Stimulated activated naive CD8-positive, alpha-beta T cell treated with anti-CD3 and anti-CD28 coated beads, Interleukin-15, Interleukin-2, amounts not matched to agents 100 ng/mL and 50 ng/mL, for 24 hours (primary cell): ENCODE data around the gene STAU1.
"Not testable (repeated sequence)": the region's sequence is repeated elsewhere in the genome, so short reads cannot be mapped to it uniquely, and the experiment has no call there.

Source experiments
- H3K27ac Mint-ChIP-seq: one replicate; pipeline ENCODE4 v1.8.0; 2021; ENCODE audit warnings: mild to moderate bottlenecking, mixed read lengths
- H3K27me3 Mint-ChIP-seq: one replicate; pipeline ENCODE4 v1.8.0; 2021; ENCODE audit warnings: mixed read lengths
- H3K36me3 Mint-ChIP-seq: one replicate; pipeline ENCODE4 v1.8.0; 2021; ENCODE audit warnings: low read depth, mixed read lengths
- H3K4me1 Mint-ChIP-seq: one replicate; pipeline ENCODE4 v1.8.0; 2021; ENCODE audit warnings: low read depth, mixed read lengths
- H3K4me3 Mint-ChIP-seq: one replicate; pipeline ENCODE4 v1.8.0; 2021; ENCODE audit warnings: mild to moderate bottlenecking, mixed read lengths
- H3K9me3 Mint-ChIP-seq: one replicate; pipeline ENCODE4 v1.8.0; 2021; ENCODE audit warnings: mixed read lengths

Gene STAU1

DNA sequence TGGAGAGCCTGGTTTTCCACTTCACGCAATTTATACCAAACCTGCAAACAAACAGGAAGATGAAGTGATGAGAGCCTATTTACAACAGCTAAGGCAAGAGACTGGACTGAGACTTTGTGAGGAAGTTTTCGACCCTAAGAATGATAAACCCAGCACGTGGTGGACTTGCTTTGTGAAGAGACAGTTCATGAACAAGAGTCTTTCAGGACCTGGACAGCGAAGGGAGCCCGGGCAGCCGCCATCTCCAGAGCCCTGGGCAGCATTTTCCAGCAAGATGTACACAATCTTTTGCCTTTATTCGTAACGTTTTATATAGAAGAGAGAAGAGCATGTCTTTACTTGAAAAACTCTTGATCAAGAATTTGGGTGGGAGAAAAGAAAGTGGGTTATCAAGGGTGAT, 53.3 kb downstream of the STAU1 start:
- H3K9me3 Mint-ChIP-seq, H3K27ac Mint-ChIP-seq, H3K4me1 Mint-ChIP-seq, H3K27me3 Mint-ChIP-seq, H3K4me3 Mint-ChIP-seq: not testable (repeated sequence)
- H3K36me3 Mint-ChIP-seq: peaks cover 55% of the 10 kb centered on the region

DNA sequence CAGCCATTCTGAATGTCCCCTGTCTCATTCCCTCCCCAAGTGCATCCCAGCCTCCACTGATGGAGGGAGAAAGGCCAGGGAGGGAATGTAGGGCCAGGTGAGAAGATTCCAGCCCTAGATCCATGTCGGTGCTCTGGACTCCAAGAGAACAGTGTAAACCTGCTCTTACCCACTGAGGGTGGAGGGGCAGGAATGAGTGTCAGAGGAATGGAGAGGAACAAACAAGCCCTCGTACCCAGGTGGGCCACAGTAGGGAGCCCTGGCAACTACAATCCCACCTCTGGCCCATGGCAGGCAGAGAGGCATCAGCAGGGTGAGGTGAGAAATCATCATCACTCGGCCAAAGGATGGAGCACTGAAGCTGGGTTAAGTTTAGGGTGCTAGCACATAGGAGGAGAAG, 54.6 kb downstream of the STAU1 start:
- Mint-ChIP-seq H3K27ac (no peak overlapping the region), H3K36me3 (peaks cover 55% of the 10 kb centered on the region)

DNA sequence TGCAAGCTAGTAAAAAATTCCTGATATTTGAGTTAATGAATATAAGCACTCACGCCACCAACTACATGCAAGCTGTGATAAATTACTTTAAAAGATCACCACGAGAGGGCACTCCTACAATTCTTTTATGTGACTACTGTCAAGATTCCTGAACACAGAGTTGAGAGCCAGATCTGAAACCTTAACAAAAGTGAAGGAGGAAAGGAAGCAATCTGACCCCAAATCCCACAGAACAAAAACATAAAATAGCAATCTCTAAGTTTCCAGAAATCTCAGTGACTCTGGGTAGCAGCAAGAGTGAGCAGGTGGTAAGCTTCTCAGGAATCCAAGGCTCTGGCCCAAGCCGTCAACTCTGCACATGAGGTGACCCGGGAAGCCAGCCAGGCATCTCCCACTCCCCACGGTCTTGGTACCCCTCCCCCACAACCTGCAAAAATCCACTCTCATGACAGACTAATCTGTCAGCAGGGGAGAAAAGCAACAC, 55.1 kb downstream of the STAU1 start:
- Mint-ChIP-seq H3K36me3 (peaks cover 56% of the 10 kb centered on the region), H3K27me3 (no peaks in the 10 kb centered on the region), H3K9me3 (no peaks in the 10 kb centered on the region), H3K27ac (no peak overlapping the region), H3K4me3 (no peak overlapping the region), H3K4me1 (peaks cover 4% of the 10 kb centered on the region)

More for the DNA sequence above, 54.6 kb downstream of the STAU1 start:
- H3K4me3 Mint-ChIP-seq: no peak overlapping the region
- peaks cover 4% of the 10 kb centered on the region for H3K4me1 Mint-ChIP-seq
- no peaks in the 10 kb centered on the region for H3K27me3 Mint-ChIP-seq
- H3K9me3 Mint-ChIP-seq: no peaks in the 10 kb centered on the region

DNA sequence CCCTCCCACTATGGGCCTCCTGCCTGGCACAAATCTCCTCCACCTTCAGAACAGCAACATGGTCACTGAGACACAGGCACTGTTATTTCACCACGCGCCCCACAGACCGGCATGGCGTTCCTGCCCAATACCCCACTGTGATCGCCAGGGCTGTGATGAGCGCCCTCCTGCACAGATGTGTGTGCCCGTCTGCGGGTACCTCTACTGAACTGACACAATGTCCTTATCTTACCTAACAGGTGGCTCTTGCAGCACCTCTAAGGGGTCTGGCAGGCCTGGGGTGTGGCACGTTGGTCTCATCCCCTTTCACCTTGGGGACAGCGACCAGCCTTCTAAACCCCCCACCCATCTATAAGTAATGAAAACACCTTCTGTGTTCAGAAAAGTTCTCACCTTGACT, 64.2 kb downstream of the STAU1 start:
- H3K27ac Mint-ChIP-seq: no peak overlapping the region
- H3K36me3 Mint-ChIP-seq: peaks cover 72% of the 10 kb centered on the region
- H3K27me3 Mint-ChIP-seq: no peaks in the 10 kb centered on the region

DNA sequence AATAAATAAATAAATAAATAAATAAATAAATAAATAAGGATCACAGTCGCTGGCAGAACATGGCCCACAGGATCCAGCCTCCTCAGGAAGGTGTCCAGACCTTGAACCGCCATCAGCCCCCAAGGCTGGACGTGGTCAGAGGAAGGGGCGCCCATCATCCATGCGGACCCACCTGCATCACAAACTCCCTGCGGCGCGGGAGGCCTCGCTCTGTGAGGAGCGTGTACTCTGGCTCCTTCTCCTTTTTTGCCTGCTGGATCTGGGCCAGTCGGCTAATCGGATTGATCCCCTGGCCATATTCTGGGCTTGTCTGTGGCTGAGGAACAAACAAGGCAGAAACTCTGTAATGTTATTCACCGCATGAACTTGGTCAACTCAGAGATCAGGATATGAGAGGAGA, 65.2 kb downstream of the STAU1 start:
- Mint-ChIP-seq H3K4me3 (no peak overlapping the region), H3K9me3 (no peaks in the 10 kb centered on the region), H3K4me1 (no peaks in the 10 kb centered on the region), H3K27me3 (no peaks in the 10 kb centered on the region), H3K27ac (no peak overlapping the region), H3K36me3 (peaks cover 74% of the 10 kb centered on the region)

More for the DNA sequence above, 64.2 kb downstream of the STAU1 start:
- Mint-ChIP-seq H3K4me3 (no peak overlapping the region), H3K9me3 (no peaks in the 10 kb centered on the region), H3K4me1 (no peaks in the 10 kb centered on the region)

DNA sequence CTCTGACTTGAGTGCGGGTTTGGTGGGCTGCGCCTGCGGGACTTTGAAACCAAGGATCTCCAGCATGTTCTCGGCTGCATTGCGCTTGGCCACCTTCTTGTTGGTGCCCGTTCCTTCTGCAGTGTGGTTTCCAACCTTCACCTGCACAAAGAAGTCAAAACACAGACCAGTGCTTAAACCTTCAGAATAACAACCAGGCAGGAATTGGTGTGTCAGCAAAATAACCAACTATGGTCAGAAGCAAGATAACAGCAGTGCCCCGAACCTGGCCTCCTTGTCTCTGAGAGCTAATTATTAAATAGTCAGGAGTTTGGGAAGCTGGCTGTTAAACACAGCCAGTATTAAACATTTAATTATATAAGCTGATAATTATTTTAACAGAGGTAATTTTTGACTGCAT, 68.1 kb downstream of the STAU1 start:
- Mint-ChIP-seq H3K9me3 (no peaks in the 10 kb centered on the region), H3K27ac (no peak overlapping the region), H3K27me3 (no peaks in the 10 kb centered on the region), H3K4me1 (no peaks in the 10 kb centered on the region), H3K4me3 (no peak overlapping the region), H3K36me3 (peaks cover 81% of the 10 kb centered on the region)

DNA sequence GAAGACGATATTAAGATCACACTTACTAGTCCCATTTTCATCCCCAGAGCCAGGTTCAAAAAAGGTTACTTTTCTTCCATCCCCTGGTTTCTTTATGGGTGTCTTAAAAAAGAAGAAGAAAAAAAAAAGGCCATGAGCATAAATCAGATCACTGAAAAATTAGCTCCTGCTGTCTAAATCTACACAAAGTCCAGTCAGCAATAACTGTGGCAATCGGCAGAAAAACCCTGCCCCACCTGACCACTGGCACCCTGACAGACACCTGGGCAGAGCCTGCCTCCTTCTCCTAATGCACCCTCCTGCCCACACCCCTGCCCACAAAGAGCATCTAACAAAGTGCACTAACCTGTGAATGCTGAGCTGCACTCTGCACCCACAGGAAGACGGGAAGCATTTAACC, 69.8 kb downstream of the STAU1 start:
- no peaks in the 10 kb centered on the region for H3K9me3 Mint-ChIP-seq
- no peak overlapping the region for H3K4me3 Mint-ChIP-seq
- H3K27ac Mint-ChIP-seq: no peak overlapping the region
- H3K4me1 Mint-ChIP-seq: no peaks in the 10 kb centered on the region
- H3K36me3 Mint-ChIP-seq: peaks cover 81% of the 10 kb centered on the region
- H3K27me3 Mint-ChIP-seq: no peaks in the 10 kb centered on the region

DNA sequence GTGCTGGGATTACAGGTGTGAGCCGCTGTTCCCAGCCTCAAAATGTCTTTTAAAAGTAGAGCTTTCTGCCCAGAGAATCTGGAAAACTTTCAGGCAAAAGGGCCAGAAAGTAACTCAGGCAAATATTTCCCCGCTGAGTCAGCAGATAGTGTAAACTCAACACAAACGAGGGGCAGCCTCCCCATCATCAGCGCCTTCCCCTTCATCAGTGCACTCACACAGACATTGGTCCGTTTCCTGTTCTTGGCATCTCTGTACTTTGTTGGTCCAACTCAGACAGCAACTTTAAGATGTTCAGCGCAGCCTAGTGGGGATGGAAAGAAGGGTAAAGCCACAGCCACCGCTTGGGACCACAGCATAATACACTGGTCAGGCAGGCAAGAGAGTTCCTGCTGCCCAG, 72.6 kb downstream of the STAU1 start:
- no peak overlapping the region for H3K4me3 Mint-ChIP-seq
- H3K36me3 Mint-ChIP-seq: peaks cover 75% of the 10 kb centered on the region
- no peaks in the 10 kb centered on the region for H3K4me1 Mint-ChIP-seq
- H3K9me3 Mint-ChIP-seq: no peaks in the 10 kb centered on the region
- H3K27me3 Mint-ChIP-seq: no peaks in the 10 kb centered on the region
- H3K27ac Mint-ChIP-seq: no peak overlapping the region

DNA sequence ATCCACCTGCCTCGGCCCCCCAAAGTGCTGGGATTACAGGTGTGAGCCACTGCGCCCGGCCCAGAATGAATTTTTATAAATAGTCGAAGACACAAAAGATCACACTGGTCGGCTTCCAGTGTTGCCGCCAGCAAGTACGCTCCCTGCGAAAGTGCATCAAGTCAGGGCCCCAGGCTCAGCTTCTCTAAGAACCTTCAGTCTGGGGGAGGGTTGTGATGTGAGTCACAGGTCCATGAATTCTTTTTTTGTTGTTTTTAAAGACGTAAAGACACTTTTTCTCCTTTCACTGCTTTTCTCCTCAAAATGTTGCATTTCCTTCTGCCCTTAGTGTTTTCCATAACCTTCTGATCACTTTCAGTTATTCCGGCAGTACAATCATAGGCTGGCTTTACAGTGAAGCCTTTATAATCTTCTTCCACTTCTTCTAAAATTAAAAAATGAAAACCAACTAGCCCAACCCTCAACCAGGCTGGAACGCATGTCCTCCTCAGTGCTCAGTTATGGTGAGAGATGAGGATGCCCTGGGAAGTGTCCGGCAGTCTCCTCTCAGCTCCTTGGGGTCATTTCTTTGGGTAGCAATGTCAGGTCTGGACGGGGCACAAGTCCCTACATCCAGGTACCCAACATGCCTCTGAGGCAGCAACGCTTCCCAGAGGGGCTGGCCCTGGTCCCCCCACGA, 75.4 kb downstream of the STAU1 start:
- Mint-ChIP-seq H3K9me3 (no peaks in the 10 kb centered on the region), H3K27ac (no peak overlapping the region), H3K4me3 (no peak overlapping the region), H3K27me3 (no peaks in the 10 kb centered on the region), H3K4me1 (no peaks in the 10 kb centered on the region), H3K36me3 (peaks cover 61% of the 10 kb centered on the region)

DNA sequence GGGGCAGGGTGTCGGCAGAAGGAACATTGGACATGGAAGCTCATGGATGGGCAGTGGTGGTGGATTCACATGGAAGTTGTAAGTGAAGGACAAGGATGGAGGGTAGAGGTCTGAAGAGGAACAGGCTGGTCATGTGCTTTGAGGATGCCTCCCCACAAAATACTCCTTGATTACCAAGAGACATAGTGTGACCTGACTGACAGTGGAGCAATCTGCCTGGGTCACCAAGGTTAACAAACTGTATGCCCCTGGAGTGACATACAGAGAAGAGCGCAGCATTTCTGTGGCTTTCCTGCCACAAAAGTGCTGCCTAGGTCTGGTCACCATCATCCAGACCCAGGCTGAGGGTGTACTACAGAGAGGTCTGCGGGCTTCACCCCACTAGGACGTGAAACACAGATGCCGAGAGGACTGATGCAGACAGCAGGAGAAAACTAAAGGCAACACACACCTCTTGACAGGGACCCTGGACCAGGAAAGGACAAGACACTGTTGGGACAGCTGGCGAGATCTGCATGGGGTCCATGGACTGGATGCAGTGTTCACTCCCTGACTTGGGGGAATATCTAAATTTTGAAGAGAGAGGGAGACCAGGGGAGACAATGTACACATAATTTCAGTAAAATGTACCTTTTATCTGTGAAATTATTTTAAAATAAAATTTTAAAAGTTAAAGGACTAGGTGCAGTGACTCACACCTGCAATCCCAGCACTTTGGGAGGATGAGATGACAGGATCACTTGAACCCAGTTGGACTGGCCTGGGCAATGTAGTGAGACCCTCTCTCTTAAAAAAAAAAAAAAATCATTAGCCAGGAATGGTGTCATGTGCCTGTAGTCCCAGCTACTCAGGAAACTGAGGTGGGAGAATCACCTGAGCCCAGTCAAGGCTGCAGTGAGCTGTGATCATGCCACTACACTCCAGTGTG, 77.1 kb downstream of the STAU1 start:
- H3K4me3 Mint-ChIP-seq: no peak overlapping the region
- H3K36me3 Mint-ChIP-seq: peaks cover 48% of the 10 kb centered on the region
- no peaks in the 10 kb centered on the region for H3K9me3 Mint-ChIP-seq
- no peaks in the 10 kb centered on the region for H3K4me1 Mint-ChIP-seq
- no peak overlapping the region for H3K27ac Mint-ChIP-seq
- no peaks in the 10 kb centered on the region for H3K27me3 Mint-ChIP-seq

DNA sequence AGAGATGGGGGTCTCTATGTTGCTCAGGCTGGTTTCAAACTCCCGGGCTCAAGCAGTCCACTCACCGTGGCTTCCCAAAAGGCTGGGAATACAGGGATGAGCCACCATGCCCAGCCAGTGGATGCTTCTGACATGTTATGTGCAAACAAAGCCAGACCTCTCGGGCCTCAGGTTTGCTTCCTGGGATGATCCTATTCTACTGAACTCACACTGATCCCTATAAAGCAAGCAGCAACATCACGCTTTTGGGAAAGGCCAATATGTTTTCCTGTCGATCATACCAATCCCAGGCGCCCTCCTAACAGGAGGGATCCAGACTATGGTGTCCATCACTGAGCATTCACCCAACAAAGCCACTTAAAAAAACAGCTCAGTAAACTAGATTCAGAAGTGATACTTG, 81.8 kb downstream of the STAU1 start:
- Mint-ChIP-seq H3K36me3 (peaks cover 61% of the 10 kb centered on the region), H3K4me1 (peaks cover 2% of the 10 kb centered on the region), H3K27ac (peak overlapping the region; percentile 1), H3K27me3 (no peaks in the 10 kb centered on the region), H3K9me3 (no peaks in the 10 kb centered on the region), H3K4me3 (no peak overlapping the region)

DNA sequence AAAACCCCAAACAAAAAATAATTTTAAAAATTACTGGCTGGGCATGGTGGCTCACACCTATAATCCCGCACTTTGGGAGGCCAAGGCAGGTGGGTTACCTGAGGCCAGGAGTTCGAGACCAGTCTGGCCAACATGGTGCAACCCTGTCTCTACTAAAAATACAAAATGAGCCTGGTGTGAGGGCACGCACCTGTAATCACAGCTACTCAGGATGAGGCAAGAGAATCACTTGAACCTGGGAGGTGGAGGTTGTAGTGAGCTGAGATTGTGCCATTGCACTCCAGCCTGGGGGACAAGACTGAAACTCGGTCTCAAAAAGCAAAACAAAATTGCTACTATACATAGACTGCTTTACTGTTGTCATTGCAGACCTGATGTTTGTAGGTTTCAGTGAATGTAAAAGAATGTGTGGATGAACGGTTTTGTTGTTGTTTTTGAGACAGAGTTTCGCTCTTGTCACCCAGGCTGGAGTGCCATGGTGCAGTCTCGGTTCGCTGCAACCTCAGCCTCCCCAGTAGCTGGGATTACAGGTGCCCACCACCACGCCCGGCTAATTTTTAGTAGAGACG, 83.1 kb downstream of the STAU1 start:
- not testable (repeated sequence) for H3K27me3 Mint-ChIP-seq, H3K9me3 Mint-ChIP-seq, H3K4me3 Mint-ChIP-seq, H3K27ac Mint-ChIP-seq
- peaks cover 13% of the 10 kb centered on the region for H3K4me1 Mint-ChIP-seq
- peaks cover 62% of the 10 kb centered on the region for H3K36me3 Mint-ChIP-seq

DNA sequence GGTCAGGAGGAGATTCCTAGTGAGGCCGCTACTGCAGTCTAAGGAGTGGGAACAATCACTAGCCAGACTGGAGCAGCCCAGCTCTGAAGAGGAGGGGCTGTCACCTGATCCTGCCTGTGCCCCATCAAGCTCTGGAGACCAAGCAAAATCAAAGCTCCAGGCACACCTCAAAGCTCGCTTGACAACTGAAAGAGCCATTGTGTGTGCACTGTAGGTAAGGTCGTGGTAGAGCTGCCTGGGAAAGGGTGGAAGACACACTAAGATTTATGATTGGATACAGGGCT, 83.8 kb downstream of the STAU1 start:
- Mint-ChIP-seq H3K27ac (no peak overlapping the region), H3K9me3 (no peaks in the 10 kb centered on the region), H3K36me3 (peaks cover 62% of the 10 kb centered on the region), H3K4me1 (peaks cover 16% of the 10 kb centered on the region), H3K27me3 (no peaks in the 10 kb centered on the region), H3K4me3 (no peak overlapping the region)

DNA sequence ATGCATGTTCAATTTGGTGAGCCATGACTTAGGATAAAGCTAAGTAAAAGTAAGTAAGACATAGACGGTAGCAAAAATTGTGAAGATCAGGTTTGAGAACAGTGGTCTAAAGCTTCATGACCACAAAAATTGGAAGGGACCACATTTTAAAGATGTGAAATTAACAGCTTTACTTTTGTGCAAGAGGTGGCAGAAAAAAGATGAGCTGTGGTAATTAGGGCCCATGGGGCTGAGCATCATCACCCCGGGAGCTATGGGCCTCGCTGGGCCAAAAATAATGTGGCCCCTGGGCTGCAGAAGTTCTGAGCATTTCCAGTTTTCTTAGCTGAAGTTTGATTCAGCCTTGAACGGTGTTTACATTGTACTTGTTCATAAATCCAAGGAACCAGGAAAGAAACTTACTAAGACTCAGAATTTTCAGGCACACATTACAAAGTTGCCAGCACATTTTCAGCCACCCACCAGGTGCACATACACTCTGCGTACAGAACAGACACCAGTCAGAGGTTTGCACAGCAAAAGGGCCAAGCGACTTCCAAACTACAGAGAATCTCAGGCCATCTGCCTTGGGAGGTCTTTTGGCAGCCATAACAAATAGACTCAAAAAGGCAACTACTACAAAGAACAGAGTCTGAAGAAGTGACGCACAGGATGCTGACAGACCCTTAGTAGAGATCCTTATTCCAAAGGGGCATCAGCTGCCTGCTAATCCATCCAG, 84.3 kb downstream of the STAU1 start:
- Mint-ChIP-seq H3K4me3 (no peak overlapping the region), H3K36me3 (peaks cover 64% of the 10 kb centered on the region), H3K27ac (no peak overlapping the region), H3K4me1 (peaks cover 16% of the 10 kb centered on the region), H3K9me3 (no peaks in the 10 kb centered on the region), H3K27me3 (no peaks in the 10 kb centered on the region)

DNA sequence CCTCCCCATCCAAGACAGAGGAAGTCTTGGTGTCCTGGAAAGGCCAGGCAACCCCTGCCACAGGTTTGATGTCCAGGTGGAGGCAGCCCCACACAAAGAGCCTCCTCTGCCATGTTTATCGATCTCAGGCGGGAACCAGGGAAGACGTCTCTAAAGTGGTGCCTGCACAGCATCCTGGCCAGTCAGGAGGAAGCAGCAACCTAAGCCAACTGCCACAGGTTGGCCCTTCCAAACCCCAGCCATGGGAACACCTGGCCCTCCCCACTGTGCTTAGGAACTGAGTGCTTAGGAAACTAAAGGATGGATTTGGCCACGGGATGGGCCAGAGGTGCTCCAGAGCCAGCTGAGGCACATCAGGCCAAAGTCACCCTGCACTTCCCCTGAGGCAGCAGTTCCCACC, 85.1 kb downstream of the STAU1 start:
- peaks cover 67% of the 10 kb centered on the region for H3K36me3 Mint-ChIP-seq
- H3K9me3 Mint-ChIP-seq: no peaks in the 10 kb centered on the region
- H3K4me1 Mint-ChIP-seq: peaks cover 16% of the 10 kb centered on the region
- peak overlapping the region; percentile 13 for H3K27ac Mint-ChIP-seq
- no peak overlapping the region for H3K4me3 Mint-ChIP-seq
- no peaks in the 10 kb centered on the region for H3K27me3 Mint-ChIP-seq
